Measurements from ENCODE around the gene DDX39B.
"Not testable (repeated sequence)": the region's sequence is repeated elsewhere in the genome, so short reads cannot be mapped to it uniquely, and the experiment has no call there.

The DDX39B gene

GRCh38 chr6:31529329-31530150, 12.3 kb downstream of the DDX39B start:
- no peak for DNase-seq (ENCODE audit: low read depth in 2 of 2, low spot score in 1 of 2)

- DNase-seq (ENCODE audit: low read depth in 2 of 2, low spot score in 1 of 2): no peak
These were observed 12.9 kb downstream of the DDX39B start, which contains the start of gene MCCD1 for GRCh38 chr6:31528821-31529328. Gene MCCD1, plus strand, starts transcription at chr6:31528962. Its CDS starts 53 bp downstream, at chr6:31529015.

- no peak for DNase-seq (ENCODE audit: low read depth in 2 of 2, low spot score in 1 of 2)
These were observed 13.5 kb downstream of the DDX39B start for GRCh38 chr6:31528307-31528777.

- no peak for DNase-seq (ENCODE audit: low read depth in 2 of 2, low spot score in 1 of 2)
These were observed 15.7 kb downstream of the DDX39B start for GRCh38 chr6:31525932-31526591.

GRCh38 chr6:31525553-31525931, 16.3 kb downstream of the DDX39B start:
- no peak for DNase-seq (ENCODE audit: low read depth in 2 of 2, low spot score in 1 of 2)

GRCh38 chr6:31521835-31522234, 20.0 kb downstream of the DDX39B start:
- no peak for DNase-seq (ENCODE audit: low read depth in 2 of 2, low spot score in 1 of 2)

GRCh38 chr6:31513456-31514165, 28.2 kb downstream of the DDX39B start:
- no peak for DNase-seq (ENCODE audit: low read depth in 2 of 2, low spot score in 1 of 2)

- DNase-seq (ENCODE audit: low read depth in 2 of 2, low spot score in 1 of 2): no peak
These were observed 31.8 kb downstream of the DDX39B start for GRCh38 chr6:31510007-31510406.

GRCh38 chr6:31509036-31509435, 32.8 kb downstream of the DDX39B start:
- not testable (repeated sequence) for DNase-seq (ENCODE audit: low read depth in 2 of 2, low spot score in 1 of 2)

GRCh38 chr6:31502586-31502985, 39.2 kb downstream of the DDX39B start:
- no peak for DNase-seq (ENCODE audit: low read depth in 2 of 2, low spot score in 1 of 2)

- DNase-seq (ENCODE audit: low read depth in 2 of 2, low spot score in 1 of 2): not testable (repeated sequence)
These were observed 42.2 kb downstream of the DDX39B start for GRCh38 chr6:31499648-31500047.

- DNase-seq (ENCODE audit: low read depth in 2 of 2, low spot score in 1 of 2): no peak
These were observed 43.1 kb downstream of the DDX39B start for GRCh38 chr6:31498748-31499147.

- DNase-seq (ENCODE audit: low read depth in 2 of 2, low spot score in 1 of 2): peak; percentile 69 to 73
These were observed 44.0 kb downstream of the DDX39B start, which contains the start of gene MICB for GRCh38 chr6:31497531-31498476. Gene MICB, plus strand, starts transcription at chr6:31498145. Its CDS starts 49 bp downstream, at chr6:31498194.

- DNase-seq (ENCODE audit: low read depth in 2 of 2, low spot score in 1 of 2): not testable (repeated sequence)
These were observed 45.0 kb downstream of the DDX39B start for GRCh38 chr6:31496826-31497225.

GRCh38 chr6:31495580-31495979, 46.2 kb downstream of the DDX39B start:
- no peak for DNase-seq (ENCODE audit: low read depth in 2 of 2, low spot score in 1 of 2)

- DNase-seq (ENCODE audit: low read depth in 2 of 2, low spot score in 1 of 2): peak in 1 of 2 donors; percentile 61
These were observed 47.7 kb downstream of the DDX39B start for GRCh38 chr6:31493875-31494694.

- DNase-seq (ENCODE audit: low read depth in 2 of 2, low spot score in 1 of 2): not testable (repeated sequence)
These were observed 48.3 kb downstream of the DDX39B start for GRCh38 chr6:31493550-31493874.

- DNase-seq (ENCODE audit: low read depth in 2 of 2, low spot score in 1 of 2): no peak
These were observed 51.5 kb downstream of the DDX39B start for GRCh38 chr6:31490115-31490873.

GRCh38 chr6:31489086-31489485, 52.7 kb downstream of the DDX39B start:
- DNase-seq (ENCODE audit: low read depth in 2 of 2, low spot score in 1 of 2): no peak
